HG02571 (cell line): Measurements from ENCODE around the gene ZNF304.
"Not testable (repeated sequence)": the region's sequence is repeated elsewhere in the genome, so short reads cannot be mapped to it uniquely, and the experiment has no call there.

Experiments used
- ATAC-seq: cut with Tn5 transposase; IDR thresholded peaks from one replicate; pipeline ENCODE4 v1.9.1; 2021; ENCODE audit warnings: mild to moderate bottlenecking, moderate library complexity; ENCODE audit not compliant: unreplicated experiment

ZNF304 gene

GRCh38 chr19:57359300-57359699 is 8.2 kb downstream of the ZNF304 start:
- no peak for ATAC-seq

- no peak for ATAC-seq
These were observed 11.3 kb downstream of the ZNF304 start for GRCh38 chr19:57362419-57362818.

GRCh38 chr19:57362997-57363687 is 12.1 kb downstream of the ZNF304 start, which contains the start of the genes TRAPPC2B and ZNF547:
Gene TRAPPC2B (plus strand): TSS chr19:57363551. CDS start chr19:57364834, 1,283 bp downstream.
Gene ZNF547 (plus strand): TSS chr19:57363551. CDS start chr19:57368556, 5,005 bp downstream.
- peak; percentile 96 for ATAC-seq

- ATAC-seq, result peak; percentile 2
These were observed 12.7 kb downstream of the ZNF304 start for GRCh38 chr19:57363688-57364181.

- ATAC-seq, result no peak
These were observed 15.7 kb downstream of the ZNF304 start for GRCh38 chr19:57366776-57367175.

GRCh38 chr19:57374179-57374578 is 23.1 kb downstream of the ZNF304 start:
- ATAC-seq, result no peak

GRCh38 chr19:57374647-57375046 is 23.6 kb downstream of the ZNF304 start:
- not testable (repeated sequence) for ATAC-seq

- ATAC-seq, result no peak
These were observed 25.1 kb downstream of the ZNF304 start for GRCh38 chr19:57376151-57376550.

- ATAC-seq, result no peak
These were observed 26.6 kb downstream of the ZNF304 start for GRCh38 chr19:57377498-57378146.

GRCh38 chr19:57380923-57381322 is 29.9 kb downstream of the ZNF304 start:
- no peak for ATAC-seq

GRCh38 chr19:57382806-57383488 is 31.9 kb downstream of the ZNF304 start:
- ATAC-seq, result no peak

- ATAC-seq, result no peak
These were observed 38.2 kb downstream of the ZNF304 start for GRCh38 chr19:57389194-57389729.

GRCh38 chr19:57389730-57390598 is 38.9 kb downstream of the ZNF304 start, which contains the start of gene ZNF548:
Gene ZNF548 (plus strand): TSS chr19:57389854. CDS start chr19:57390100, 246 bp downstream.
- ATAC-seq, result peak; percentile 89

- no peak for ATAC-seq
These were observed 44.6 kb downstream of the ZNF304 start for GRCh38 chr19:57395710-57396109.

GRCh38 chr19:57398868-57399267 is 47.8 kb downstream of the ZNF304 start:
- ATAC-seq, result no peak

GRCh38 chr19:57403737-57404563 is 52.9 kb downstream of the ZNF304 start:
- ATAC-seq, result no peak

- ATAC-seq, result no peak
These were observed 55.5 kb downstream of the ZNF304 start for GRCh38 chr19:57406516-57407123.
